Gastrocnemius medialis (tissue), 4 donors: ENCODE results near the gene OPA3.

Experiments used
- CTCF ChIP-seq, 5 experiments: fragments of 450-650 bp in 3 of 5; fragments of 200-600 bp in 2 of 5; sonication (generic) in 2 of 5; IDR thresholded peaks in 4 of 5; conservative IDR thresholded peaks in 1 of 5; 1 replicate in 4 of 5; 2 replicates in 1 of 5; pipeline ENCODE4 v1.5.1; 2016 to 2019; ENCODE audit warnings: antibody characterized with exemption in 5 of 5, mild to moderate bottlenecking in 3 of 5, moderate library complexity in 3 of 5
- POLR2A ChIP-seq, 2 donors: fragments of 450-650 bp; IDR thresholded peaks; one replicate each; pipeline ENCODE4 v1.6.1; 2017; ENCODE audit warnings: antibody characterized with exemption in 2 of 2, mild to moderate bottlenecking in 2 of 2, moderate library complexity in 2 of 2

- TF ChIP-seq CTCF (IDR thresholded peaks at IDR 0.05 in 4 of 5, conservative IDR thresholded peaks at IDR 0.05 in 1 of 5) (no peak), POLR2A (IDR thresholded peaks at IDR 0.05) (no peak)
These were observed 73.5 kb downstream of the OPA3 start for GRCh38 chr19:45511074-45511473.
